HG02870 (cell line): Measurements from ENCODE around the gene GPX3.

Source experiments
- ATAC-seq: cut with Tn5 transposase; IDR thresholded peaks from one replicate; pipeline ENCODE4 v1.9.1; 2021; ENCODE audit warnings: mild to moderate bottlenecking, moderate library complexity; ENCODE audit not compliant: unreplicated experiment

The GPX3 gene

DNA sequence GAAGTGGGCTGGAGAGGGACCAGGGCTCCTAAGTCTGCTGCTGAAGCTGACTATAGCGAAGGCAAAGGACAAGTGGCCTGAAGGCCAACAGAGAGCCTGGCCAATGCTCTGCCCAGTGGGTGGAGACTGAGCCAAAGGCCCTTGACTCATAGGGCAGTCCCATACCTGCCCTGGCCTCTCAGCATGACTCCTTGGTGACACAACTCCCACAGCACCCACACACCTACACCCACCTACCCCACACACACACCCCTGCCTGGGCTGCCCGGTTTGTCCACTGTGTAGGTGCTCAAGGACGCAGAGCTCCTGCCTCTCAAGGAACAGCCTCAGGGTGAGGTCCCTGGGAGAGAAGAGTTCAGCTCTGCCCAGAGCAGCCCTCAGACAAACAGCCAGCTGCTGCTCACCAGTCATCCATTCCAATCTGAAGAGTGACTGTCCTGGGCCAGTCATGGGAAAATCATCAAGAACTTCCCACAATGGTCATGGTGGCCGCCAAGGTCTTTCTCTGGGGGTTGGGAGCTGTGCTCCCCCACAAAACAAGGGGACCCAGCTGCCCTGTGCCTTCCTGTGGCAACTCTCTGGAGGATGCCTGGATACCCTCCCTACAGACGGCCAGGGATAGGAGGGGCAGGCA lies 55.4 kb downstream of the GPX3 start:
- ATAC-seq = no peak

DNA sequence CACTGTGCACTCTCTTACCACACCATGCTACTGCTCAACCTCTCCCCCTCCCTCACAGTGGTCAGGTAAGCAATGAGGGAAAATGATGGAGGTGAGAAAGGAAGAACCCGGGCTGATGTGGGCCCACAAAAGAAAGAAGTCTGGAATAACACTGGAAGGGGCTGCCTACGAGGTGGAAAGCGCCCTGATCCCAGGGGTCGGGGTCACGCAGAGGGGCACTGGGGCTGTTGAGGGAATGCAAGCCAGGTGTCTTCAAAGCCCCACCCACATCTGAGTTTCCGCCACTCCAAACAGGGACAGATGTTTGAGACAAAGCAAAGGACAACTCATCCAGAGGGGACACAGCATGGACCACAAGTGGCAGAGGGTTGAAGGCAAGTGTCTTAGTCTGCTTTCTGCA lies 56.2 kb downstream of the GPX3 start:
- ATAC-seq = no peak

DNA sequence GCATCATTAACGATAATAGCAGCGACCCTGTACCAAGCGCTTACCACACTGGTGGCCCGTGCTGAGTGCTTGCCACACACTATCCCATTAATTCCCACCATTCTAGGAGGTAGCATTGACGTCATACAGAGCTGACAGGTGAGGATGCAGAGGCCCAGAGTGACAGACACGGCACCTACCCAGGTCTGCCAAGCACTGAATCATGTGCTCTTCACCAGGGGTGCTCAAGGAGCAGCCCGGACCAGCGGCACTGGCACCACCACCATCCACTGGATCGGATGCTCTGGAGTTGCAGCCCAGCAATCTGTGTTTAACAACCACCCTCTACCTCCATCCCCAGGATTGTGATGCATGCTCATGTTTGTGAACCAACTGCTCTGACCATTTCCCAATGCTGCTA lies 57.0 kb downstream of the GPX3 start:
- ATAC-seq = no peak

DNA sequence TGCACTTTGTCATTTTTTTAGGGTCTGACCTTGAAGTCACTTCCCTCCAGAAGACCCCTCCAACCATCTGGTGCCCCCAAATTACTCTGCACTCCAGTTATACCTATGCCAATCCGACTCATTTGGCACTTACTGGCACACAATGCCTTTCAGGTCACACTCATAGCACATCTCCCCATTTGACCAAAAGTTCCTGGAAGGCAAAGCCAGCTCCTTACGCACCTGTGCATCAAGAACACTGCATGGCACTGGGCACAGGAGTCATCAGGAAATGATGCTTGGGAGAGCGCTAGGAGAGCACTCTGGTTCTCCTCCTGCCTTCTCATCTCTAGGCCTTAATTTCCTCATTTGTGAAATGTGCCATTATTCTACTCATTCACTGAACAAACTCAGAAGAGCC lies 57.6 kb downstream of the GPX3 start:
- ATAC-seq = no peak
